ENCODE results near the gene MRAP2. TPM values are rescaled to one million over a fixed set of nuclear protein-coding genes. Genes with fewer than 3 reads are reported as not detected.

Gene MRAP2
- total and polyA plus RNA-seq, 2 of the 13 experiments (the other 11 are each of a cell fraction or from before 2014, with no cell fraction given): 0.33 to 3.5 TPM

- no peak overlapping the region for H3K9ac ChIP-seq (ENCODE audit: insufficient read depth, low read depth, low read length)
- no peaks in the 10 kb centered on the region for H3K27me3 ChIP-seq (ENCODE audit: control insufficient read depth in 1 of 2, insufficient read depth in 2 of 2, low read length in 2 of 2)
- no peak overlapping the region for H3K4me3 ChIP-seq (replicated peaks in 1 of 3; ENCODE audit: insufficient read depth in 1 of 3, low read depth in 2 of 3, low read length in 3 of 3)
- H3K4me1 ChIP-seq (ENCODE audit: insufficient read depth, low read length): peaks cover 3% of the 10 kb centered on the region; the same call in 1 of the 2 replicates
- no peak overlapping the region for H3K27ac ChIP-seq (ENCODE audit: extremely low read length, insufficient read depth, low read length)
- WGBS (ENCODE audit: low lambda C conversion rate): 10% methylated on average over 2 of the region's 2 CpGs
- H2AFZ ChIP-seq (ENCODE audit: low read length): no peak overlapping the region
- FAIRE-seq (no peak), DNase-seq (ENCODE audit: low spot score) (no peak), ATAC-seq (no peak)
- H3K4me2 ChIP-seq (ENCODE audit: low read depth, low read length): no peak overlapping the region
- intact Hi-C loops (cut with micrococcal nuclease; ENCODE audit: unreplicated experiment) (no loop called here), in situ Hi-C loops (cut with HindIII; ENCODE audit: extremely low pct_ligation_motif_present, low pct_unique_long_range_greater_than_20kb) (no loop called here)
- no peaks in the 10 kb centered on the region for H4K20me1 ChIP-seq (ENCODE audit: insufficient read depth, low read length)
- no peak for TF ChIP-seq ZNF589 (CRISPR knock-in tag; conservative IDR thresholded peaks at IDR 0.05)
- TF ChIP-seq NR1H2 (CRISPR knock-in tag; IDR thresholded peaks at IDR 0.05; ENCODE audit: borderline replicate concordance, low read depth): no peak
- TF ChIP-seq ZNF577 (CRISPR knock-in tag; IDR thresholded peaks at IDR 0.05; ENCODE audit: borderline replicate concordance, low read depth): no peak
- TF ChIP-seq TCF12 (IDR thresholded peaks at IDR 0.05): no peak
- TF ChIP-seq TCF12 (CRISPR knock-in tag; IDR thresholded peaks at IDR 0.05): no peak
- no peak for TF ChIP-seq ERF (CRISPR knock-in tag; IDR thresholded peaks at IDR 0.05)
- no peak for TF ChIP-seq SRSF1 (optimal IDR thresholded peaks at IDR 0.05; ENCODE audit: low read depth, low read length)
- TF ChIP-seq ZNF552 (CRISPR knock-in tag; IDR thresholded peaks at IDR 0.05; ENCODE audit: borderline replicate concordance): no peak
- no peak for TF ChIP-seq ARID2 (CRISPR knock-in tag; IDR thresholded peaks at IDR 0.05; ENCODE audit: borderline replicate concordance)
- no peak for TF ChIP-seq SRSF9 (IDR thresholded peaks at IDR 0.05; ENCODE audit: borderline replicate concordance, insufficient read depth, low read depth, low read length, poor library complexity, severe bottlenecking)
- no peak for TF ChIP-seq PAF1 (CRISPR knock-in tag; IDR thresholded peaks at IDR 0.05)
- no peak for TF ChIP-seq ZNF350 (CRISPR knock-in tag; IDR thresholded peaks at IDR 0.05; ENCODE audit: borderline replicate concordance, low read depth)
- no peak for TF ChIP-seq CBX5 (CRISPR knock-in tag; IDR thresholded peaks at IDR 0.05; ENCODE audit: borderline replicate concordance)
- no peak for TF ChIP-seq TBX3 (IDR thresholded peaks at IDR 0.05; ENCODE audit: borderline replicate concordance)
- no peak for TF ChIP-seq ZNF205 (CRISPR knock-in tag; IDR thresholded peaks at IDR 0.05)
- no peak for TF ChIP-seq ZGPAT (CRISPR knock-in tag; IDR thresholded peaks at IDR 0.05)
- no peak for TF ChIP-seq FOXK1 (CRISPR knock-in tag; IDR thresholded peaks at IDR 0.05; ENCODE audit: borderline replicate concordance, low read depth)
- no peak for TF ChIP-seq RBM22 (optimal IDR thresholded peaks at IDR 0.05; ENCODE audit: low read length)
- TF ChIP-seq TGIF2 (CRISPR knock-in tag; IDR thresholded peaks at IDR 0.05): no peak
- no peak for TF ChIP-seq HINFP (CRISPR knock-in tag; IDR thresholded peaks at IDR 0.05; ENCODE audit: low read depth)
- no peak for TF ChIP-seq BRD4 (CRISPR knock-in tag; IDR thresholded peaks at IDR 0.05)
- CTCF ChIA-PET (ENCODE audit: low intra/inter-chr PET ratio, low total read pairs): no interaction called here
- no TSS peak for BruUV-seq (replicated peaks)
- POLR2A ChIA-PET: no interaction called here
- no peaks in the 10 kb centered on the region for H3K79me2 ChIP-seq (ENCODE audit: insufficient read depth, low read length)
- no peaks in the 10 kb centered on the region for H3K36me3 ChIP-seq (replicated peaks in 1 of 2; ENCODE audit: control insufficient read depth in 1 of 2, insufficient read depth in 2 of 2, low read length in 2 of 2)
- H3K9me3 ChIP-seq (ENCODE audit: low read length): no peaks in the 10 kb centered on the region
Observed at GRCh38 chr6:84077645-84078044, 44.1 kb downstream of the MRAP2 start.
